Measurements from ENCODE around the gene CEACAM5.

The CEACAM5 gene

GRCh38 chr19:41776700-41777099 is 68.3 kb downstream of the CEACAM5 start:
- Mint-ChIP-seq H3K27ac (no peak overlapping the region), H3K9me3 (no peaks in the 10 kb centered on the region), H3K27me3 (peaks cover 80% of the 10 kb centered on the region), H3K4me1 (peaks cover 33% of the 10 kb centered on the region), H3K4me3 (no peak overlapping the region), H3K36me3 (ENCODE audit: low read depth) (no peaks in the 10 kb centered on the region)
- ATAC-seq (no peak), DNase-seq (no peak)
